PC-9 (cell line): ENCODE measurements around the gene UVRAG. TPM values are rescaled to one million over a fixed set of nuclear protein-coding genes. Genes with fewer than 3 reads are reported as not detected.

ENCODE experiments used
- BruUV-seq: library from RNA; stranded (reverse); fragments of 400-500 nt; replicated peaks from 2 replicates; lab custom pipeline; 2021; lab: Mats Ljungman, UMichigan
- CTCF ChIA-PET: fragments of 300-600 bp; sonication (Branson Sonifier 250); formaldehyde crosslinking; loops from one replicate; lab custom pipeline; 2022; ENCODE audit warnings: antibody characterized with exemption; lab: Charles Lee
- POLR2A ChIA-PET: fragments of 300-600 bp; sonication (Branson Sonifier 250); formaldehyde crosslinking; loops from one replicate; lab custom pipeline; 2022; ENCODE audit warnings: antibody characterized with exemption; ENCODE audit not compliant: unreplicated experiment; lab: Charles Lee
- DNase-seq, 2 experiments: peaks; one replicate each; pipeline versions ENCODE4 v3.0.0 to v3.0.0-alpha.2; 2015 to 2022; ENCODE audit warnings: mixed read lengths in 1 of 2
- H2AFZ ChIP-seq: fragments of 200-600 bp; sonication (generic); 2 replicates; pipeline ENCODE4 v1.8.1; 2017; ENCODE audit warnings: antibody characterized with exemption
- H3F3A ChIP-seq: fragments of 200-600 bp; sonication (generic); 2 replicates; pipeline ENCODE4 v1.8.1; 2017; ENCODE audit warnings: antibody characterized with exemption, mild to moderate bottlenecking, low read depth; ENCODE audit not compliant: insufficient read depth
- H3K27ac ChIP-seq: fragments of 200-600 bp; sonication (generic); 2 replicates; pipeline ENCODE4 v1.6.1; 2016; ENCODE audit warnings: mixed run types
- H3K27me3 ChIP-seq: fragments of 200-600 bp; sonication (generic); 2 replicates; pipeline ENCODE4 v1.6.1; 2016; ENCODE audit warnings: low read depth, mixed run types; ENCODE audit not compliant: insufficient read depth
- H3K36me3 ChIP-seq: fragments of 200-600 bp; sonication (generic); 2 replicates; pipeline ENCODE4 v1.6.1; 2016; ENCODE audit warnings: low read depth, mixed run types
- H3K4me1 ChIP-seq: fragments of 200-600 bp; sonication (generic); replicated peaks from 2 replicates; pipeline ENCODE4 v1.6.1; 2016; ENCODE audit warnings: mixed run types; ENCODE audit not compliant: insufficient read depth
- H3K4me2 ChIP-seq: fragments of 200-600 bp; sonication (generic); 2 replicates; pipeline ENCODE4 v1.6.1; 2017; ENCODE audit warnings: mixed run types
- H3K4me3 ChIP-seq: fragments of 200-600 bp; sonication (generic); 2 replicates; pipeline ENCODE4 v1.6.1; 2016; ENCODE audit warnings: mixed run types
- H3K79me2 ChIP-seq: fragments of 200-600 bp; sonication (generic); 2 replicates; pipeline ENCODE4 v1.6.1; 2017; ENCODE audit warnings: low read depth, mixed run types
- H3K9me2 ChIP-seq: fragments of 200-600 bp; sonication (generic); 2 replicates; pipeline ENCODE4 v1.8.1; 2017; ENCODE audit warnings: mild to moderate bottlenecking; ENCODE audit not compliant: insufficient read depth
- H3K9me3 ChIP-seq: fragments of 200-600 bp; sonication (generic); 2 replicates; pipeline ENCODE4 v1.8.1; 2016; ENCODE audit warnings: low read depth; ENCODE audit not compliant: insufficient read depth
- H4K20me1 ChIP-seq: fragments of 200-600 bp; sonication (generic); 2 replicates; pipeline ENCODE4 v1.8.1; 2017; ENCODE audit not compliant: insufficient read depth
- CTCF ChIP-seq: fragments of 200-600 bp; sonication (generic); conservative IDR thresholded peaks from 2 replicates; pipeline ENCODE4 v1.6.1; 2017; ENCODE audit warnings: mixed run types, antibody characterized with exemption, mild to moderate bottlenecking, moderate library complexity
- EZH2 ChIP-seq: fragments of 200-600 bp; sonication (generic); IDR thresholded peaks from 2 replicates; pipeline ENCODE4 v1.8.0; 2017; ENCODE audit warnings: antibody characterized with exemption, low read depth
- intact Hi-C: fragments of 100-400 bp; cut with micrococcal nuclease; formaldehyde crosslinking; loops from one replicate; pipeline ENCODE4 v1.10.0; 2022; ENCODE audit not compliant: unreplicated experiment
- total RNA-seq: library from RNA; stranded (reverse); gene quantifications from 2 replicates; pipeline ENCODE4 v1.2.3, GENCODE V29; 2021

Gene UVRAG
- total RNA-seq, 1 experiment from 2014 or later = 20.4 TPM

DNA sequence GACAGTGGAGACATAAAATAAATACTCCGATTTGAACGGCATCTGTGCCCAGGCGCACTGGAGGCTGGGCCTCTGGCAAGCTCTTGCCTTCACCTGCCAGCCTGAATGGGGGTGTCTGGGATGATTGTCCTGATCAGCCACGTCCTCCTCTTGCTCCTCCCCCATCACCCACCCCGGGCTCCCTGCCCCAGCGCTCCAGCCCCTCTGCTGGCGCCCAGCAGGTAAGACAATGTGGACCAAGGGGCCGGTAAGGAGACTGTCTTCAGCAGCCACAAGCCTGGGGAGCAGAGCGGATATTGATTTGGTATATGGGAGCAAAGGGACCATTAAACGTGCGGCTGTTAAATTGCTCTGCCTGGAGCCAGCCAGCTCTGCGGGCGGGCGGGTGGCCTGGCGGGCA is 366.4 kb downstream of the UVRAG start:
- intact Hi-C loops = no loop called here
- Histone ChIP-seq H3F3A (no peaks in the 10 kb centered on the region), H3K9me2 (no peaks in the 10 kb centered on the region), H2AFZ (no peak overlapping the region), H3K4me1 (0 out of 2 replicates have a peak, but pooled peaks cover 7% of the 10 kb centered on the region), H3K36me3 (no peaks in the 10 kb centered on the region), H3K27ac (no peak overlapping the region), H3K9me3 (no peaks in the 10 kb centered on the region), H3K27me3 (no peaks in the 10 kb centered on the region), H3K79me2 (no peaks in the 10 kb centered on the region), H3K4me2 (no peak overlapping the region), H3K4me3 (no peak overlapping the region), H4K20me1 (no peaks in the 10 kb centered on the region)
- no TSS peak for BruUV-seq
- ChIA-PET POLR2A (no interaction called here), CTCF (no interaction called here)
- DNase-seq = no peak
- TF ChIP-seq EZH2 = no peak
- TF ChIP-seq CTCF = no peak

DNA sequence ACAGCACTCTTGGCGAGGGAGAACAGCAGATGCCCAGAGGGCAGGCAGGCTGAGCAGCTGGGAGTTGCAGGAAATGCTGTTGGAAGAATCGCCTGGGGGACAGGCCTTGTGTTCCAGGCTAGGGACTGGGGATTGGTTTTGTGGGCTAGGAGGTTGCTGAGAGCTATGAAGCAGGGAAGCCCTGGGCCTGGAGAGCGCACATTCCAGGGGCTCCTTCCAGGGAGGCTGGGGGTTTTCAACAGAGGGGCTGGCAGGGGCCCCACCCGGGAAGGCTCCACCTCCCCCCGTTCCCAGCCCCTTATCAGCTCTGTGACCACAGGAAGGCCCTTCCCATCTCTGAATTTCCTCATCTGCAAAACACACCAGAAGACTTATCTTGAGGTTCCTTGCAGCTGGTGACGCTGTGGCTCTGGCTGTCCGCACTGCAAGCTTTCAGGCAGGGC is 369.6 kb downstream of the UVRAG start:
- no peaks in the 10 kb centered on the region for H3K36me3 ChIP-seq
- intact Hi-C loops = no loop called here
- H2AFZ ChIP-seq = no peak overlapping the region
- ChIA-PET CTCF (no interaction called here), POLR2A (no interaction called here)
- TF ChIP-seq EZH2 (no peak), CTCF (no peak)
- H4K20me1 ChIP-seq = no peaks in the 10 kb centered on the region
- no peak overlapping the region for H3K27ac ChIP-seq
- H3F3A ChIP-seq = no peaks in the 10 kb centered on the region
- H3K9me2 ChIP-seq = no peaks in the 10 kb centered on the region
- 0 out of 2 replicates have a peak overlapping the region, but pooled peaks have one; percentile 10 for H3K4me2 ChIP-seq
- no peaks in the 10 kb centered on the region for H3K27me3 ChIP-seq
- DNase-seq = peak in 1 of 2 experiments; percentile 39
- H3K9me3 ChIP-seq = no peaks in the 10 kb centered on the region
- no peak overlapping the region for H3K4me3 ChIP-seq
- H3K79me2 ChIP-seq = no peaks in the 10 kb centered on the region
- 0 out of 2 replicates have a peak, but pooled peaks cover 7% of the 10 kb centered on the region for H3K4me1 ChIP-seq
- no TSS peak for BruUV-seq

DNA sequence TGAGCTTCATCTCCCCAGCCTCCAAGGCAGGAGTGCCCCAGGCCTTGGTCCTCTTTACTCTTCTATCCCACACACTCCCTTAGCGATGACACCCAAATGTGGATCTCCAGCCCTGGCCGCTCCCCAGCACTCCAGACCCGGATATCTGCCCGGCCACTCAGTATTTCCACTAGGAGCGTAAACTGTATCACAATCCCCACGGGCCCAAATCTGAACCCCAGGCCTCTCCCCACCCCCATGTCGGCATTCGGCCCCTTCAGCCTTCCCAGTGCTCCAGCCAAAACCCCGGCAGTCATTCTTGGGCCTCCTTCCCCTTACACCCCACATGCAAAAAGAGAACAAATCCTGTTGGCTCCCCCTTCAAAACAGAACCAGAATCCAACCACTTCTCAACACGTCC is 370.5 kb downstream of the UVRAG start:
- no peak for TF ChIP-seq CTCF
- no peak for TF ChIP-seq EZH2
- H3F3A ChIP-seq = no peaks in the 10 kb centered on the region
- H3K4me2 ChIP-seq = no peak overlapping the region
- H3K79me2 ChIP-seq = no peaks in the 10 kb centered on the region
- intact Hi-C loops = no loop called here
- no peaks in the 10 kb centered on the region for H3K36me3 ChIP-seq
- no TSS peak for BruUV-seq
- no peaks in the 10 kb centered on the region for H3K9me2 ChIP-seq
- ChIA-PET POLR2A (no interaction called here), CTCF (no interaction called here)
- H3K9me3 ChIP-seq = no peaks in the 10 kb centered on the region
- no peaks in the 10 kb centered on the region for H4K20me1 ChIP-seq
- no peak overlapping the region for H2AFZ ChIP-seq
- H3K4me3 ChIP-seq = no peak overlapping the region
- H3K4me1 ChIP-seq = 0 out of 2 replicates have a peak, but pooled peaks cover 7% of the 10 kb centered on the region
- H3K27ac ChIP-seq = no peak overlapping the region
- no peak for DNase-seq
- no peaks in the 10 kb centered on the region for H3K27me3 ChIP-seq
